GM23338 (cell line): ENCODE measurements around the gene SNU13. TPM values are rescaled to one million over a fixed set of nuclear protein-coding genes. Genes with fewer than 3 reads are reported as not detected.

ENCODE experiments used
- ATAC-seq: fragments of 200-7000 bp; cut with Tn5 transposase; 3 replicates; pipeline ENCODE4 v1.9.1; 2020
- DNase-seq: peaks from one replicate; pipeline ENCODE4 v3.0.0-alpha.2; 2015; ENCODE audit warnings: low spot score
- H2AFZ ChIP-seq: fragments of 200-600 bp; sonication (generic); 2 replicates; pipeline ENCODE4 v1.8.0; 2016; ENCODE audit warnings: antibody characterized with exemption, mild to moderate bottlenecking, moderate library complexity
- H3F3A ChIP-seq: fragments of 200-600 bp; sonication (generic); replicated peaks from 2 replicates; pipeline ENCODE4 v1.8.0; 2017; ENCODE audit warnings: antibody characterized with exemption, mixed run types, low read depth
- H3K27ac ChIP-seq: fragments of 200-600 bp; sonication (generic); 2 replicates; pipeline ENCODE4 v1.6.1; 2016; ENCODE audit warnings: low read depth
- H3K27me3 ChIP-seq: fragments of 200-600 bp; sonication (generic); 2 replicates; pipeline ENCODE4 v1.8.0; 2016; ENCODE audit warnings: mild to moderate bottlenecking, mixed run types, moderate library complexity; ENCODE audit not compliant: insufficient read depth
- H3K36me3 ChIP-seq: fragments of 200-600 bp; sonication (generic); 2 replicates; pipeline ENCODE4 v1.8.0; 2016; ENCODE audit warnings: mild to moderate bottlenecking; ENCODE audit not compliant: insufficient read depth
- H3K4me1 ChIP-seq: fragments of 200-600 bp; sonication (generic); 2 replicates; pipeline ENCODE4 v1.8.0; 2016; ENCODE audit warnings: mild to moderate bottlenecking, moderate library complexity; ENCODE audit not compliant: insufficient read depth
- H3K4me2 ChIP-seq: fragments of 200-600 bp; sonication (generic); 2 replicates; pipeline ENCODE4 v1.7.1; 2017; ENCODE audit warnings: mixed run types
- H3K4me3 ChIP-seq: fragments of 200-600 bp; sonication (generic); 2 replicates; pipeline ENCODE4 v1.6.1; 2016; ENCODE audit warnings: mixed run types
- H3K79me2 ChIP-seq: fragments of 200-600 bp; sonication (generic); replicated peaks from 2 replicates; pipeline ENCODE4 v1.8.0; 2017; ENCODE audit warnings: mild to moderate bottlenecking; ENCODE audit not compliant: insufficient read depth
- H3K9me2 ChIP-seq: fragments of 200-600 bp; sonication (generic); 2 replicates; pipeline ENCODE4 v1.8.0; 2017; ENCODE audit not compliant: insufficient read depth
- H4K20me1 ChIP-seq: fragments of 200-600 bp; sonication (generic); replicated peaks from 2 replicates; pipeline ENCODE4 v1.8.0; 2017; ENCODE audit warnings: mild to moderate bottlenecking; ENCODE audit not compliant: insufficient read depth
- H3K27ac Mint-ChIP-seq: 2 replicates; pipeline ENCODE4 v1.8.0; 2020; ENCODE audit warnings: inconsistent platforms, mild to moderate bottlenecking, moderate library complexity, mixed read lengths
- H3K27me3 Mint-ChIP-seq: 3 replicates; pipeline ENCODE4 v1.8.0; 2022; ENCODE audit warnings: low read depth, mild to moderate bottlenecking, moderate library complexity, mixed read lengths, inconsistent platforms; ENCODE audit not compliant: insufficient read depth, poor library complexity
- H3K36me3 Mint-ChIP-seq: 3 replicates; pipeline ENCODE4 v1.8.0; 2021; ENCODE audit warnings: low read depth, mild to moderate bottlenecking, inconsistent platforms, moderate library complexity, mixed read lengths
- H3K4me1 Mint-ChIP-seq: 3 replicates; pipeline ENCODE4 v1.8.0; 2020; ENCODE audit warnings: mild to moderate bottlenecking, inconsistent platforms, mixed read lengths
- H3K4me3 Mint-ChIP-seq: 3 replicates; pipeline ENCODE4 v1.8.0; 2021; ENCODE audit warnings: moderate library complexity, mild to moderate bottlenecking, inconsistent platforms, mixed read lengths
- H3K9me3 Mint-ChIP-seq: 3 replicates; pipeline ENCODE4 v1.8.0; 2020; ENCODE audit warnings: moderate library complexity, mild to moderate bottlenecking, inconsistent platforms, mixed read lengths
- CREB1 ChIP-seq: fragments of 250-450 bp; sonication (Bioruptor Pico); IDR thresholded peaks from 2 replicates; pipeline ENCODE4 v1.5.0; 2020; ENCODE audit warnings: low read depth, mild to moderate bottlenecking, moderate library complexity
- EZH2 ChIP-seq: fragments of 200-600 bp; sonication (generic); IDR thresholded peaks from one replicate; pipeline ENCODE4 v1.8.0; 2017; ENCODE audit warnings: antibody characterized with exemption, mild to moderate bottlenecking, low read depth; ENCODE audit not compliant: unreplicated experiment
- EZH2phosphoT487 ChIP-seq: fragments of 200-600 bp; sonication (generic); IDR thresholded peaks from one replicate; pipeline ENCODE4 v1.8.1; 2018; ENCODE audit warnings: antibody characterized with exemption; ENCODE audit not compliant: unreplicated experiment
- JUNB ChIP-seq: IDR thresholded peaks from one replicate; pipeline ENCODE4 v1.6.1; 2016; ENCODE audit warnings: antibody characterized with exemption; ENCODE audit not compliant: unreplicated experiment
- NANOG ChIP-seq: IDR thresholded peaks from 2 replicates; pipeline ENCODE4 v1.6.1; 2016; ENCODE audit warnings: antibody characterized with exemption, borderline replicate concordance
- POLR2AphosphoS5 ChIP-seq: IDR thresholded peaks from 2 replicates; pipeline ENCODE4 v1.6.1; 2016; ENCODE audit warnings: antibody characterized with exemption, low read depth
- STAT1 ChIP-seq: IDR thresholded peaks from one replicate; pipeline ENCODE4 v1.6.1; 2016; ENCODE audit warnings: antibody characterized with exemption; ENCODE audit not compliant: unreplicated experiment
- ZNF114 ChIP-seq: fragments of 250-450 bp; sonication (Bioruptor Pico); IDR thresholded peaks from 2 replicates; pipeline ENCODE4 v1.5.0; 2020; ENCODE audit warnings: mild to moderate bottlenecking, moderate library complexity
- ZNF331 ChIP-seq: fragments of 250-450 bp; sonication (Bioruptor Pico); IDR thresholded peaks from 2 replicates; pipeline ENCODE4 v1.5.0; 2020; ENCODE audit warnings: low read depth, mild to moderate bottlenecking, moderate library complexity
- polyA plus RNA-seq: library from polyadenylated mRNA; unstranded; fragments of >200 nt; fragmentation: Nextera tagmentation; extraction: Ambion mirVana; gene quantifications from 2 replicates; pipeline ENCODE4 v1.2.1, GENCODE V29; 2016
- total RNA-seq: library from RNA; depleted of rRNA; stranded (reverse); fragments of >200 nt; shearing (Covaris generic); gene quantifications from 2 replicates; pipeline ENCODE4 v1.2.3, GENCODE V29; 2014
- TF ChIP-seq, protein P1 (sequence below): IDR thresholded peaks from one replicate; pipeline ENCODE4 v1.6.1; 2018; ENCODE audit warnings: antibody characterized with exemption; ENCODE audit not compliant: unreplicated experiment
- TF ChIP-seq, protein P2 (sequence below): IDR thresholded peaks from 2 replicates; pipeline ENCODE4 v1.6.1; 2016; ENCODE audit warnings: antibody characterized with exemption
- TF ChIP-seq, protein P3 (sequence below), 2 experiments: fragments of 200-600 bp in 1 of 2; sonication (generic) in 1 of 2; conservative IDR thresholded peaks; 2 replicates each; pipeline versions ENCODE4 v1.5.1 to v1.6.1; 2016 to 2017; ENCODE audit warnings: antibody characterized with exemption in 2 of 2, low read depth in 2 of 2, mild to moderate bottlenecking in 2 of 2, moderate library complexity in 1 of 2

SNU13 gene
- total and polyA plus RNA-seq, 2 experiments from 2014 or later: 163 to 464 TPM

DNA sequence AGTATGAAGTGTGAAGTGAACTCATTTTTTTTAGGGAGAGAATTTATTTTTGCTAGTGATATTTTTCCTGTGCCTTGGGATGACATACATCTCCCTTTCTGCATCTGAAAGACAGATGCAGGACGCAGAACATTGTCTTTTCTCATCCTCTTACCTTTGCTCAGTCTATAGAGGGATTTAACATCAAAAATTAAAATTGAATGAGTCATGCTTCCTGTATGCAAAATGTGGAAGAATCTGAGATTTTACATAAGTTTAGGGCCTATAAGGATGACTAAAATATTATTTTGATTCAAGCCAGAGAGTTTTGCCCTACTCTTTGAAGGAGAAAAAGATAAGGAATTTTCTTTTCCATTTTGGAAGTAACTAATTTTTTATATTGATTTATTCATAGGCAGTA lies 40.2 kb downstream of the SNU13 start (continued):
- TF ChIP-seq, protein P1, sequence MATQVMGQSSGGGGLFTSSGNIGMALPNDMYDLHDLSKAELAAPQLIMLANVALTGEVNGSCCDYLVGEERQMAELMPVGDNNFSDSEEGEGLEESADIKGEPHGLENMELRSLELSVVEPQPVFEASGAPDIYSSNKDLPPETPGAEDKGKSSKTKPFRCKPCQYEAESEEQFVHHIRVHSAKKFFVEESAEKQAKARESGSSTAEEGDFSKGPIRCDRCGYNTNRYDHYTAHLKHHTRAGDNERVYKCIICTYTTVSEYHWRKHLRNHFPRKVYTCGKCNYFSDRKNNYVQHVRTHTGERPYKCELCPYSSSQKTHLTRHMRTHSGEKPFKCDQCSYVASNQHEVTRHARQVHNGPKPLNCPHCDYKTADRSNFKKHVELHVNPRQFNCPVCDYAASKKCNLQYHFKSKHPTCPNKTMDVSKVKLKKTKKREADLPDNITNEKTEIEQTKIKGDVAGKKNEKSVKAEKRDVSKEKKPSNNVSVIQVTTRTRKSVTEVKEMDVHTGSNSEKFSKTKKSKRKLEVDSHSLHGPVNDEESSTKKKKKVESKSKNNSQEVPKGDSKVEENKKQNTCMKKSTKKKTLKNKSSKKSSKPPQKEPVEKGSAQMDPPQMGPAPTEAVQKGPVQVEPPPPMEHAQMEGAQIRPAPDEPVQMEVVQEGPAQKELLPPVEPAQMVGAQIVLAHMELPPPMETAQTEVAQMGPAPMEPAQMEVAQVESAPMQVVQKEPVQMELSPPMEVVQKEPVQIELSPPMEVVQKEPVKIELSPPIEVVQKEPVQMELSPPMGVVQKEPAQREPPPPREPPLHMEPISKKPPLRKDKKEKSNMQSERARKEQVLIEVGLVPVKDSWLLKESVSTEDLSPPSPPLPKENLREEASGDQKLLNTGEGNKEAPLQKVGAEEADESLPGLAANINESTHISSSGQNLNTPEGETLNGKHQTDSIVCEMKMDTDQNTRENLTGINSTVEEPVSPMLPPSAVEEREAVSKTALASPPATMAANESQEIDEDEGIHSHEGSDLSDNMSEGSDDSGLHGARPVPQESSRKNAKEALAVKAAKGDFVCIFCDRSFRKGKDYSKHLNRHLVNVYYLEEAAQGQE: no peak
- TF ChIP-seq POLR2AphosphoS5 (no peak), JUNB (no peak), CREB1 (CRISPR knock-in tag) (no peak), STAT1 (no peak), NANOG (no peak), EZH2phosphoT487 (no peak), EZH2 (no peak), ZNF114 (CRISPR knock-in tag) (no peak)
- TF ChIP-seq, protein P2, sequence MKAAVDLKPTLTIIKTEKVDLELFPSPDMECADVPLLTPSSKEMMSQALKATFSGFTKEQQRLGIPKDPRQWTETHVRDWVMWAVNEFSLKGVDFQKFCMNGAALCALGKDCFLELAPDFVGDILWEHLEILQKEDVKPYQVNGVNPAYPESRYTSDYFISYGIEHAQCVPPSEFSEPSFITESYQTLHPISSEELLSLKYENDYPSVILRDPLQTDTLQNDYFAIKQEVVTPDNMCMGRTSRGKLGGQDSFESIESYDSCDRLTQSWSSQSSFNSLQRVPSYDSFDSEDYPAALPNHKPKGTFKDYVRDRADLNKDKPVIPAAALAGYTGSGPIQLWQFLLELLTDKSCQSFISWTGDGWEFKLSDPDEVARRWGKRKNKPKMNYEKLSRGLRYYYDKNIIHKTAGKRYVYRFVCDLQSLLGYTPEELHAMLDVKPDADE: no peak
- TF ChIP-seq, protein P3, sequence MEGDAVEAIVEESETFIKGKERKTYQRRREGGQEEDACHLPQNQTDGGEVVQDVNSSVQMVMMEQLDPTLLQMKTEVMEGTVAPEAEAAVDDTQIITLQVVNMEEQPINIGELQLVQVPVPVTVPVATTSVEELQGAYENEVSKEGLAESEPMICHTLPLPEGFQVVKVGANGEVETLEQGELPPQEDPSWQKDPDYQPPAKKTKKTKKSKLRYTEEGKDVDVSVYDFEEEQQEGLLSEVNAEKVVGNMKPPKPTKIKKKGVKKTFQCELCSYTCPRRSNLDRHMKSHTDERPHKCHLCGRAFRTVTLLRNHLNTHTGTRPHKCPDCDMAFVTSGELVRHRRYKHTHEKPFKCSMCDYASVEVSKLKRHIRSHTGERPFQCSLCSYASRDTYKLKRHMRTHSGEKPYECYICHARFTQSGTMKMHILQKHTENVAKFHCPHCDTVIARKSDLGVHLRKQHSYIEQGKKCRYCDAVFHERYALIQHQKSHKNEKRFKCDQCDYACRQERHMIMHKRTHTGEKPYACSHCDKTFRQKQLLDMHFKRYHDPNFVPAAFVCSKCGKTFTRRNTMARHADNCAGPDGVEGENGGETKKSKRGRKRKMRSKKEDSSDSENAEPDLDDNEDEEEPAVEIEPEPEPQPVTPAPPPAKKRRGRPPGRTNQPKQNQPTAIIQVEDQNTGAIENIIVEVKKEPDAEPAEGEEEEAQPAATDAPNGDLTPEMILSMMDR (conservative IDR thresholded peaks at IDR 0.05; ENCODE audit: low read depth in 2 of 2): no peak

DNA sequence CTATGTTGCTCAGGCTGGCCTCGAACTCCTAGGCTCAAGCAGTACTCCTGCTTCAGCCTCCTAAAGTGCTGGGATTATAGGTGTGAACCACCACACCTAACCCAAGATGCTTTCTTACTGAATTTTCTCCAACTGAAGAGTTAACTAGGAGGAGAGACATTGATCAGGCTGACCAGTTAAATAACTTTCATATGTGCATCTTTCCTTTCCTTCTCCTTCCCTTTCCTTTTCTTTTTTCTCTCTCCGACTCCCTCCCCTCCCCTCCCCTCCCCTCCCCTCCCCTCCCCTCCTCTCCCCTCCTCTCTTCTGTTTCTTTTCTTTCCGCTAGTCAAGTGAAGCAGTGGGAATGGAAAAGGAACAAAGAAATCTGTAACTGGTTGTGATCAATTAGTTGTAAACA lies 40.9 kb downstream of the SNU13 start:
- no peak overlapping the region for H3K27ac Mint-ChIP-seq

More for the DNA sequence above, 40.9 kb downstream of the SNU13 start:
- H3K27me3 Mint-ChIP-seq: no peaks in the 10 kb centered on the region
- H3K9me3 Mint-ChIP-seq: no peaks in the 10 kb centered on the region
- Histone ChIP-seq H3K9me2 (no peaks in the 10 kb centered on the region), H3K27ac (no peak overlapping the region), H3F3A (0 out of 2 replicates have a peak, but pooled peaks cover 2% of the 10 kb centered on the region), H2AFZ (no peak overlapping the region), H4K20me1 (peaks cover 38% of the 10 kb centered on the region), H3K36me3 (peaks cover 69% of the 10 kb centered on the region), H3K27me3 (no peaks in the 10 kb centered on the region), H3K4me3 (no peak overlapping the region), H3K4me2 (no peak overlapping the region), H3K79me2 (peaks cover 29% of the 10 kb centered on the region), H3K4me1 (no peaks in the 10 kb centered on the region)
- no peaks in the 10 kb centered on the region for H3K4me1 Mint-ChIP-seq
- H3K4me3 Mint-ChIP-seq: no peak overlapping the region
- no peak for TF ChIP-seq EZH2phosphoT487
- TF ChIP-seq CREB1 (CRISPR knock-in tag): no peak
- TF ChIP-seq, protein P1: no peak
- TF ChIP-seq POLR2AphosphoS5: no peak
- no peak for TF ChIP-seq NANOG
- no peak for TF ChIP-seq ZNF331 (CRISPR knock-in tag)
- ATAC-seq: no peak
- peaks cover 84% of the 10 kb centered on the region for H3K36me3 Mint-ChIP-seq
- DNase-seq: no peak
